ENCODE measurements around the gene PIK3C3.

DNA sequence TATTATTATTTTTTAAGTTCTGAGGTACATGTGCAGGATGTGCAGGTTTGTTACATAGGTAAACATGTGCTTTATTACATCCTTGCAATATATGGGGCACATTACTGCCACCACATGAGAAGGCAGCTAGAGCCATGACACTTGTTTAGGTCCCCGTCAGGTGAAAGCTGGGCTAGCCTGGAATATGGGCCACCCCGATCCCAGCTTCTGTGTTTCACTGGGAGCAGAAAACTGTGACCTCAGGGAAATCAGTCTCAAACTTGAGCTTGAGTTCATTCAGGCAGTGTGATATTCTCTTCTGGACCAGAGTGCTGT lies 176.9 kb downstream of the PIK3C3 start:
- TF ChIP-seq, protein P1, sequence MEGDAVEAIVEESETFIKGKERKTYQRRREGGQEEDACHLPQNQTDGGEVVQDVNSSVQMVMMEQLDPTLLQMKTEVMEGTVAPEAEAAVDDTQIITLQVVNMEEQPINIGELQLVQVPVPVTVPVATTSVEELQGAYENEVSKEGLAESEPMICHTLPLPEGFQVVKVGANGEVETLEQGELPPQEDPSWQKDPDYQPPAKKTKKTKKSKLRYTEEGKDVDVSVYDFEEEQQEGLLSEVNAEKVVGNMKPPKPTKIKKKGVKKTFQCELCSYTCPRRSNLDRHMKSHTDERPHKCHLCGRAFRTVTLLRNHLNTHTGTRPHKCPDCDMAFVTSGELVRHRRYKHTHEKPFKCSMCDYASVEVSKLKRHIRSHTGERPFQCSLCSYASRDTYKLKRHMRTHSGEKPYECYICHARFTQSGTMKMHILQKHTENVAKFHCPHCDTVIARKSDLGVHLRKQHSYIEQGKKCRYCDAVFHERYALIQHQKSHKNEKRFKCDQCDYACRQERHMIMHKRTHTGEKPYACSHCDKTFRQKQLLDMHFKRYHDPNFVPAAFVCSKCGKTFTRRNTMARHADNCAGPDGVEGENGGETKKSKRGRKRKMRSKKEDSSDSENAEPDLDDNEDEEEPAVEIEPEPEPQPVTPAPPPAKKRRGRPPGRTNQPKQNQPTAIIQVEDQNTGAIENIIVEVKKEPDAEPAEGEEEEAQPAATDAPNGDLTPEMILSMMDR (IDR thresholded peaks at IDR 0.05) = no peak
- TF ChIP-seq POLR2AphosphoS5 (IDR thresholded peaks at IDR 0.05) (no peak), POLR2A (IDR thresholded peaks at IDR 0.05; ENCODE audit: low read depth) (no peak)

Data from esophagus muscularis mucosa (tissue), 3 donors.